Adrenal gland (tissue), 5 donors: ENCODE results near the gene BCL6.

Experiments used
- POLR2A ChIP-seq, 2 donors: fragments of 450-650 bp; IDR thresholded peaks; one replicate each; pipeline ENCODE4 v1.6.1; 2017; ENCODE audit warnings: antibody characterized with exemption in 2 of 2, mild to moderate bottlenecking in 2 of 2, moderate library complexity in 1 of 2
- TF ChIP-seq, protein P1 (sequence below), 6 experiments: fragments of 450-650 bp in 4 of 6; fragments of 200-600 bp in 2 of 6; sonication (generic) in 1 of 6; IDR thresholded peaks; 1 replicate in 5 of 6; 2 replicates in 1 of 6; pipeline versions ENCODE4 v1.5.1 to v1.8.0; 2016 to 2021; ENCODE audit warnings: antibody characterized with exemption in 6 of 6, mild to moderate bottlenecking in 2 of 6, moderate library complexity in 1 of 6
- donor health status: DM: no; HTN: no; CAD: no.

DNA sequence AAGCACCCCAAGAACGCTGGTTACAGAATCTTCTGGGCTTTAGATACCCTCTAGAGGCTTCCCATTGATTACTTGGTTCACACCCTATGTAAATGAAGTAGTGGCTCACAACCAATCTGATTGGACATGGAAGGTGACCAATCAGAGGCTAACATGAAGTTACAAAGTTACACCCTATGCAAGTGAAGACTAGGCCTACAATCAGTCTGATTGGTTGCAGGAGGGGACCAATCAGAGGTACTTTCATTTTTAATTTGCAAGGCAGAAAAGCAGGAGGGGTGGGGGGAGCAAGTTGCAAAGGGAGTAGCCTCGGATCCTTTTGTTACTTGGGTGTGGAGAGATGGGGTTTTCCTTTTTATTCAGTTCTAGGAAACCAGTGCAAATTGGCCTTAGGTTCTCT, 31.8 kb downstream of the BCL6 start:
- TF ChIP-seq, protein P1, sequence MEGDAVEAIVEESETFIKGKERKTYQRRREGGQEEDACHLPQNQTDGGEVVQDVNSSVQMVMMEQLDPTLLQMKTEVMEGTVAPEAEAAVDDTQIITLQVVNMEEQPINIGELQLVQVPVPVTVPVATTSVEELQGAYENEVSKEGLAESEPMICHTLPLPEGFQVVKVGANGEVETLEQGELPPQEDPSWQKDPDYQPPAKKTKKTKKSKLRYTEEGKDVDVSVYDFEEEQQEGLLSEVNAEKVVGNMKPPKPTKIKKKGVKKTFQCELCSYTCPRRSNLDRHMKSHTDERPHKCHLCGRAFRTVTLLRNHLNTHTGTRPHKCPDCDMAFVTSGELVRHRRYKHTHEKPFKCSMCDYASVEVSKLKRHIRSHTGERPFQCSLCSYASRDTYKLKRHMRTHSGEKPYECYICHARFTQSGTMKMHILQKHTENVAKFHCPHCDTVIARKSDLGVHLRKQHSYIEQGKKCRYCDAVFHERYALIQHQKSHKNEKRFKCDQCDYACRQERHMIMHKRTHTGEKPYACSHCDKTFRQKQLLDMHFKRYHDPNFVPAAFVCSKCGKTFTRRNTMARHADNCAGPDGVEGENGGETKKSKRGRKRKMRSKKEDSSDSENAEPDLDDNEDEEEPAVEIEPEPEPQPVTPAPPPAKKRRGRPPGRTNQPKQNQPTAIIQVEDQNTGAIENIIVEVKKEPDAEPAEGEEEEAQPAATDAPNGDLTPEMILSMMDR (IDR thresholded peaks at IDR 0.05) = no peak
- no peak for TF ChIP-seq POLR2A (IDR thresholded peaks at IDR 0.05)
